Tibial nerve (tissue), 3 donors: ENCODE results near the gene PTGIS.

Experiments used
- CTCF ChIP-seq, 5 experiments: fragments of 200-600 bp in 3 of 5; fragments of 450-650 bp in 2 of 5; sonication (generic) in 3 of 5; IDR thresholded peaks; one replicate each; pipeline ENCODE4 v1.5.1; 2016 to 2019; ENCODE audit warnings: antibody characterized with exemption in 5 of 5, mild to moderate bottlenecking in 3 of 5, moderate library complexity in 2 of 5
- POLR2A ChIP-seq, 2 donors: fragments of 450-650 bp; IDR thresholded peaks; one replicate each; pipeline ENCODE4 v1.6.1; 2017; ENCODE audit warnings: antibody characterized with exemption in 2 of 2, mild to moderate bottlenecking in 2 of 2, moderate library complexity in 2 of 2

GRCh38 chr20:49470922-49471321, 97.0 kb downstream of the PTGIS start:
- TF ChIP-seq CTCF (IDR thresholded peaks at IDR 0.05) (no peak), POLR2A (IDR thresholded peaks at IDR 0.05) (no peak)
